Suprapubic skin (tissue), 4 donors: Measurements from ENCODE around the gene THAP11. TPM values are rescaled to one million over a fixed set of nuclear protein-coding genes. Genes with fewer than 3 reads are reported as not detected.

Experiments
- DNase-seq, 2 donors: peaks; one replicate each; pipeline ENCODE4 v3.0.0-alpha.2; 2019; ENCODE audit warnings: low spot score in 2 of 2
- H3K27ac ChIP-seq: fragments of 200-600 bp; sonication (generic); one replicate; pipeline ENCODE4 v1.5.1; 2019
- H3K27me3 ChIP-seq: fragments of 200-600 bp; sonication (generic); one replicate; pipeline ENCODE4 v1.5.1; 2019
- H3K36me3 ChIP-seq: fragments of 200-600 bp; sonication (generic); one replicate; pipeline ENCODE4 v1.5.1; 2019
- H3K4me1 ChIP-seq: fragments of 200-600 bp; sonication (generic); one replicate; pipeline ENCODE4 v1.5.1; 2019
- H3K4me3 ChIP-seq: fragments of 200-600 bp; sonication (generic); one replicate; pipeline ENCODE4 v1.5.1; 2019; ENCODE audit warnings: mild to moderate bottlenecking
- H3K9me3 ChIP-seq: fragments of 200-600 bp; sonication (generic); one replicate; pipeline ENCODE4 v1.5.1; 2019
- CTCF ChIP-seq, 2 donors: fragments of 200-600 bp in 1 of 2; fragments of 450-650 bp in 1 of 2; sonication (generic) in 1 of 2; IDR thresholded peaks; one replicate each; pipeline ENCODE4 v1.5.1; 2016 to 2019; ENCODE audit warnings: antibody characterized with exemption in 2 of 2, mild to moderate bottlenecking in 1 of 2, moderate library complexity in 1 of 2
- EP300 ChIP-seq: sonication (generic); formaldehyde crosslinking; IDR thresholded peaks from one replicate; pipeline ENCODE4 v1.6.1; 2017; ENCODE audit warnings: antibody characterized with exemption
- POLR2A ChIP-seq, 2 donors: fragments of 450-650 bp; IDR thresholded peaks; one replicate each; pipeline ENCODE4 v1.6.1; 2017; ENCODE audit warnings: antibody characterized with exemption in 2 of 2, mild to moderate bottlenecking in 2 of 2, moderate library complexity in 2 of 2
- POLR2AphosphoS5 ChIP-seq, 3 donors: sonication (generic); formaldehyde crosslinking; IDR thresholded peaks; one replicate each; pipeline ENCODE4 v1.6.1; 2017; ENCODE audit warnings: antibody characterized with exemption in 3 of 3
- WGBS: methylation state at CpG from one replicate; pipeline ENCODE4 v1.1.5; 2018; 5-methylcytosine and 5-hydroxymethylcytosine counted together
- total RNA-seq, 4 donors: library from RNA; depleted of rRNA; stranded (reverse); fragments of >200 nt; gene quantifications; one replicate each; pipeline ENCODE4 v1.1.0, GENCODE V29; 2016

THAP11 gene
- total RNA-seq, 4 donors from 2014 or later = 45.7 to 92.0 (median 76.4) TPM

GRCh38 chr16:67857547-67858233, 15.6 kb downstream of the THAP11 start:
- Histone ChIP-seq H3K4me3 (no peak overlapping the region), H3K27me3 (no peaks in the 10 kb centered on the region), H3K4me1 (peaks cover 58% of the 10 kb centered on the region), H3K9me3 (no peaks in the 10 kb centered on the region), H3K36me3 (no peaks in the 10 kb centered on the region), H3K27ac (peak overlapping the region; percentile 97)
- TF ChIP-seq POLR2AphosphoS5 (IDR thresholded peaks at IDR 0.05) (peak in 2 of 3 donors; percentile 67 to 79), CTCF (IDR thresholded peaks at IDR 0.05) (no peak), POLR2A (IDR thresholded peaks at IDR 0.05) (no peak), EP300 (no peak)
- 31% methylated on average over 3 of the region's 3 CpGs for WGBS
- DNase-seq = peak; percentile 91 to 95

GRCh38 chr16:67858500-67858899, 16.4 kb downstream of the THAP11 start:
- H3K4me3 ChIP-seq = no peak overlapping the region
- WGBS = 69% methylated on average over 4 of the region's 4 CpGs
- H3K9me3 ChIP-seq = no peaks in the 10 kb centered on the region
- H3K36me3 ChIP-seq = no peaks in the 10 kb centered on the region
- no peak for TF ChIP-seq EP300
- no peak for TF ChIP-seq CTCF (IDR thresholded peaks at IDR 0.05)
- no peak for TF ChIP-seq POLR2A (IDR thresholded peaks at IDR 0.05)
- no peak for TF ChIP-seq POLR2AphosphoS5 (IDR thresholded peaks at IDR 0.05)
- peaks cover 66% of the 10 kb centered on the region for H3K4me1 ChIP-seq
- no peak for DNase-seq
- H3K27me3 ChIP-seq = no peaks in the 10 kb centered on the region
- peak overlapping the region; percentile 97 for H3K27ac ChIP-seq

- H3K4me1 ChIP-seq = peaks cover 62% of the 10 kb centered on the region
- DNase-seq = no peak
- no peaks in the 10 kb centered on the region for H3K9me3 ChIP-seq
- peaks cover 9% of the 10 kb centered on the region for H3K36me3 ChIP-seq
- H3K27me3 ChIP-seq = no peaks in the 10 kb centered on the region
- 64% methylated on average over 8 of the region's 8 CpGs for whole genome bisulfite sequencing
- no peak overlapping the region for H3K4me3 ChIP-seq
- no peak for TF ChIP-seq POLR2A (IDR thresholded peaks at IDR 0.05)
- no peak for TF ChIP-seq POLR2AphosphoS5 (IDR thresholded peaks at IDR 0.05)
- TF ChIP-seq CTCF (IDR thresholded peaks at IDR 0.05) = no peak
- TF ChIP-seq EP300 = no peak
- peak overlapping the region; percentile 85 for H3K27ac ChIP-seq
These were observed 18.7 kb downstream of the THAP11 start for GRCh38 chr16:67860589-67861398.

GRCh38 chr16:67861877-67862276, 19.8 kb downstream of the THAP11 start:
- DNase-seq = no peak
- H3K27me3 ChIP-seq = no peaks in the 10 kb centered on the region
- H3K4me3 ChIP-seq = no peak overlapping the region
- peak overlapping the region; percentile 85 for H3K27ac ChIP-seq
- WGBS = 81% methylated on average over 6 of the region's 6 CpGs
- peaks cover 20% of the 10 kb centered on the region for H3K36me3 ChIP-seq
- no peak for TF ChIP-seq POLR2AphosphoS5 (IDR thresholded peaks at IDR 0.05)
- no peak for TF ChIP-seq POLR2A (IDR thresholded peaks at IDR 0.05)
- TF ChIP-seq CTCF (IDR thresholded peaks at IDR 0.05) = no peak
- no peak for TF ChIP-seq EP300
- peaks cover 59% of the 10 kb centered on the region for H3K4me1 ChIP-seq
- H3K9me3 ChIP-seq = no peaks in the 10 kb centered on the region
